ENCODE data around the gene JAKMIP1.
"Not testable (repeated sequence)": the region's sequence is repeated elsewhere in the genome, so short reads cannot be mapped to it uniquely, and the experiment has no call there.

JAKMIP1 gene

DNA sequence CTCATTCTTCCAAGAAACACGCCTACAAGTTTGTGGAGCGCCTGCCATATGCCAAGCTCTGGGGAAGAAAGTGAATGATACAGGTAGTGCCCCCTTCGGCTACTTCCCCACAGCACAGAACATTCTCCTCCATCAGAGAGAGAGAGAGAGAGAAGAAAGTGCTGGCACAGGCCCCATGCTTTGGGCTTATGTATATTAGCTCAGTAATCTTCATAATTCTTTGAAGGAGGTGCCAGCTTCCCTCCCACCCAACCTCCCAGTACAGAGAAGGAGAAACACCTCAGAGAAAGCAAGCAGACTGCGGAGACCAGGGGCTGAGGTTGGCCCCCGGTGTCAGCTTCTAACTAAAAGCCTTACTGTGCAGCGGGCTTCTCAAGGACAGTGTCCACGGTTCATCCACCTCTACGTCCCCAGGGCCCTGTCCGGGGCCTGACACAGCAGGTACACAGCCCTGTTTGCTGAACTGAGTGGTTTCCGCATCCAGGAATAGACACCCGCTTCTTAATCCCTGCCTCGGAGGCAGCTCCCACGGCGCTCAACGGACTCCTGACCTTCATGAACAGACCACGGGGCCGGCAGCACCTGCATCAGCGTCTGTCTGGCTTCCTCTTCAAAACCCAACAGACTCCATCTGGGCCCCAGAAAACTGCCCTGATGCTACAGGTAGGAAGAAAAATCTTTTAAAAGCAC, 50.2 kb downstream of the JAKMIP1 start:
- no peak for DNase-seq (ENCODE audit: extremely low read depth in 1 of 2, low read depth in 1 of 2)

- no peak for DNase-seq (ENCODE audit: extremely low read depth in 1 of 2, low read depth in 1 of 2)
Observed at GRCh38 chr4:6148506-6149205, 51.7 kb downstream of the JAKMIP1 start.

DNA sequence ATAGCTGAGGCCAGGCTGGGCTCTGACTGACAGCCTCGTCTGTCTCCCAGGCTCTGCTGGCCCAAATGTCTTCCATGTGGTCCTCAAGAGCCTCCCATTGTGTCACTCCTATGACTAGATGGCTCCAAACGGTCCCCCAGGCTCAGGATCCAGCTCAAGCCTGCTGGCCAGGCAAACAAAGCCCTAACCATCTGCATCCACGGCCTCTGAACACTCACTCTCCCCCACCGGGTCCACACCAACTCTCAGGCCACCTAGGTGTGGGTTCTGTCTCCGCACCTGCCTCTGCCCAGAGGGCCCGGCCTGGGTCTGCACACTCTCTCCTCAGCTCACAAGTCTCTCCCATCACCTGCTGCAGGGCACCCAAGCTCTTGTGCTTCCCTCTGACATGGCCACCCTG, 52.9 kb downstream of the JAKMIP1 start:
- no peak for DNase-seq (ENCODE audit: extremely low read depth in 1 of 2, low read depth in 1 of 2)

DNA sequence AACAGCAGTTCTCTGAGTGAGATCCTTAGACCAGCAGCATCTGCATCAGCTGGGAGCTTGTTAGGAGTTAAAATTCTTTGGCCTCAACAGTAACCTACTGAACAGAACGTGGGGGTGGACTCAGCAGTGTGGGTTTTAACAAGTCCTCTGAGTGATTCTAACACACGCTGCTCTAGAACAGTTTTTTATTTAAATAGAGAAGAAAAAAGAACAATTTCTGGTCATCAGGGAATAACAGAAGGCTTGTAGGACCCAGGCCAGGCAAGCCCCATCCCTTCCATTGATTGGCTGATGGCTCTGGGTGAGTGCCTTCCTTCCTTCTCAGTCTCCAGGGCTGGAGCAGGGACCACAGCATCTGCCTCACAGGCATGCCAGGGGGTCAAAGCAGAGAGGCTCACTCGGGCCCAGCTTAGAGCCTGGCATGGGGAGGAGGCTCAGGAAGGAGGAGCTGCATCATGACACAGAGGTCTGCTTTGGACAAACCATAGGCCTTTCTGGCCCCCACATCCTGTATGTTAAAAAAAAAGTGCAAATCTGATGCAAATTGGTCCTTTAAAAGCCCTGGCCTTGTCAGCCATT, 56.7 kb downstream of the JAKMIP1 start:
- no peak for DNase-seq (ENCODE audit: extremely low read depth in 1 of 2, low read depth in 1 of 2)

GRCh38 chr4:6142935-6143602, 57.3 kb downstream of the JAKMIP1 start:
- no peak for DNase-seq (ENCODE audit: extremely low read depth in 1 of 2, low read depth in 1 of 2)

- no peak for DNase-seq (ENCODE audit: extremely low read depth in 1 of 2, low read depth in 1 of 2)
Observed at GRCh38 chr4:6142511-6142910, 57.8 kb downstream of the JAKMIP1 start.

DNA sequence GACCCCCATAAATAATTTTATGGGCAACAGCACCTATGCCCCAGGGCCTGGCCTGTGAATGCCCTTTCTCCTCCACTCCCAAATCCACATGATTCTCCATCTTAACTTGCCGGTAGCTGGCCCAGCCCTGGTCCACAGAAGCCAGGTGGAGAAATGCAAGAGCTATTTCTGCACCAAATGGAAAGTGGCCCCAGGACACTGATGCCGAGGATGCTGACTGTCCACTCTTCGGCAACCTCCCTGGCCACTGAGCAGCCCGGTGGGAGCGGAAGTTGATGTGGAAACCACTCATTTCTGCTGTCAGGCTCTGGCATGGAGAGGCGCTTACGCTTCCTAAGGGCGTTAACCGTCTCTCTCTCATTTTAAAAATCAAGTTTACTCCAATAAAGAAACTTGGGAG, 58.8 kb downstream of the JAKMIP1 start:
- no peak for DNase-seq (ENCODE audit: extremely low read depth in 1 of 2, low read depth in 1 of 2)

DNA sequence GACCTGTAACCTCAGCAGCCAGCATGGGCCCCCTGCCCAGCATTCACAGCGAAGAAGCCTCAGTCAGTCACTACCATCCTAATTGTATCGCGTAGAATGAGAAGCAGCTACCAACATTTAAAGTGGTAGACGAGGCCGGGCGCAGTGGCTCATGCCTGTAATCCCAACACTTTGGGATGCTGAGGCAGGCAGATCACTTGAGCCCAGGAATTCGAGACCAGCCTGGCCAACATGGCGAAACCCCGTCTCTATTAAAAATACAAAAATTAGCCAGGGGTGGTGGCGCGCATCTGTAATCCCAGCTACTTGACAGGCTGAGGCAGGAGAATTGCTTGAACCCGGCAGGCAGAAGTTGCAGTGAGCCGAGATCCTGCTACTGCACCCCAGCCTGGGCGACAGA, 59.3 kb downstream of the JAKMIP1 start:
- DNase-seq (ENCODE audit: extremely low read depth in 1 of 2, low read depth in 1 of 2): not testable (repeated sequence)

DNA sequence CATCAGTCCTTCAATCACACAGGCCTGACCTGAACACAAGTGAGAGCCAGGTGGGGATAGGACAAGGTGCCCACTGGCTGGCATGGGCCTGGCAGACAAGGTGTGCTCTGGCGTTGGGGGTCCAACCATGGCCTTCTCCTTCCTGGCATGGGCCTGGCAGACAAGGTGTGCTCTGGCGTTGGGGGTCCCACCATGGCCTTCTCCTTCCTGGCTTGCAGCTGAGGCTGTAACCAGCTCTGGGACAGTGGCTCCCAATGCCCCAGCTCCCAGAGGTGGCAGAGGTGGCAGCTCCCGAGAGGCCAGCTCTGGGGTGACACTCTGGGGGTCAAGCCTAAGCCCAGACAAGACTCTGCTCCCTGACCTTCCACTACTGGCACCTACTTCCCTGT, 62.6 kb downstream of the JAKMIP1 start:
- DNase-seq (ENCODE audit: extremely low read depth in 1 of 2, low read depth in 1 of 2): no peak

DNA sequence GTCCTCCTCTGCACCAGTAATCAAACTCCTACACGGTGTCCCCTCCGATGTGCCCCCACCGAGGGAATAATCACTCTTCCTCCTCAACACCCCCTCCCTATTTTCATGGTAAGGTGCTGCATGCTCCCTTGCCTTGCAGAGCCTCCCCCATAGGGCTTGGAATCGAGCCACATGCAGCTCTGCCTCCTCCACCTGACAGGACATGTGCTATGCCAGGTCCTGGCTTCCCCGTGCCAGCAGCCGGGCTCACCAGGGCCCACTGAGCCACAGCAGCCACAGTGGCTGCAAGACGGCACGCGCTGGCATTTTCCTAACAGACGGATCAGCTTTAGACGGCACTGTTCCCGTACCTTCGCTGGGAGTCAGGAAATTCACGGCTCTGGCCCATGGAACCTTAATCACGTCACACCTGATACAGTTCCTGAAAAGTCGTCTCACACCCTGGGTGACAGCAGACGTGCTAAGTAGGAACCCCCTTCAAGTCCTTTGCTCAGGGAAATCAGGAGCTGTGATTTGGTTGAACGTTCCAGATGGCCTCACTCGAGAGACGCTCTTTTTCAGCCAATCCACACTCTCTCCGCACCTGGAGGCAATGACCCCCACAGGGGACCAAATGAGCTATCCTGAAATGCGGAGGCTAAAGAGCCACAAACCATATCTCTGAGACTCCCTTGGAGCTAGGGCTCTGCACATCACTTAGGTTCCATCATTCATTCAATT, 63.2 kb downstream of the JAKMIP1 start:
- no peak for DNase-seq (ENCODE audit: extremely low read depth in 1 of 2, low read depth in 1 of 2)

DNA sequence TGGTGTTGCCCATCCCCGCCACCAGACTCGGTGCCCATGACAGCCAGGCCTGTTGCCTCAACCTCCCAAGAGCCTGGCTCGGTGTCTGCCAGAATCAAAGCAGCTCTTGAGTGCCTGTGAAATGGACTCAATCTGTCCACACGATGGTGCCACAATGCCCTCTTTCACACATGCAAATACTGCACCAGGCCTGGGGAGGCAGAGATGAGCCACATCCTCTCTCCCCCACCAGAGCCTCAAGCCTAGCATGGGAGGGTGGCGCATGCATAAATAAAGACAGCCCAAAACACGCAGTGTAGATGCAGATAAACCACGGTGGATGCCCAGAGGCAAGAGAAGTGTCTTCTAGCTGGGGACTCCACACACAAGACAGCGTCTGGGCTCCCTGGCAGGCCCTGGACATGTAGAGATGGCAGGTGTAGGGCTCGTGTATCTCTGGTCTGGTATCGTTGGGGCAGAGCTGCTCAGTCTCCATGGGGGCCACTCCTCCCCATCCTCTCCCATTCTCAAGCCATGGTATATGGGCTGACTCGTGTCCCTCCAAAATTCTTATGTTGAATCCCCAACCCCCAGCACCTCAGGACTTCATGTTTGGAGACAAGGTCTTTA, 65.6 kb downstream of the JAKMIP1 start:
- DNase-seq (ENCODE audit: extremely low read depth in 1 of 2, low read depth in 1 of 2): peak; percentile 5 to 10

DNA sequence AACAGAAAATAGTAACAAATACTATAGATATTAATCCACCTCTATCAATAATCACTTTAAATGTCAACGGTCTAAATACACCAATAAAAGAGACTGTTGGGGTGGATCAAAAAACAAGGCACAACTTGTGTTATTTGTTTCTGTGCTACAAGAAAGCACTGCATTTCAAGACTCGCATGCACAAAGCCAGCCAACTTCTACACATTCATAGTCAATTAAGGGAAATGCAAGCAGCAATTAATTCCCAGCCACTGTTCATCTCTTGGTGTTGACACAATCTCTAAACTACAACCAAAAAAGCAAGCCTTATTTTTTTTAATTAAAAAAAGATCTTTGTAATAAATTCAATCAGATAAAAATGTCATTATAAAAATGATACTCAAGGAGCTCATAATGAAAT, 67.6 kb downstream of the JAKMIP1 start:
- DNase-seq (ENCODE audit: extremely low read depth in 1 of 2, low read depth in 1 of 2): no peak

- no peak for DNase-seq (ENCODE audit: extremely low read depth in 1 of 2, low read depth in 1 of 2)
Observed at GRCh38 chr4:6128221-6128850, 72.0 kb downstream of the JAKMIP1 start.

DNA sequence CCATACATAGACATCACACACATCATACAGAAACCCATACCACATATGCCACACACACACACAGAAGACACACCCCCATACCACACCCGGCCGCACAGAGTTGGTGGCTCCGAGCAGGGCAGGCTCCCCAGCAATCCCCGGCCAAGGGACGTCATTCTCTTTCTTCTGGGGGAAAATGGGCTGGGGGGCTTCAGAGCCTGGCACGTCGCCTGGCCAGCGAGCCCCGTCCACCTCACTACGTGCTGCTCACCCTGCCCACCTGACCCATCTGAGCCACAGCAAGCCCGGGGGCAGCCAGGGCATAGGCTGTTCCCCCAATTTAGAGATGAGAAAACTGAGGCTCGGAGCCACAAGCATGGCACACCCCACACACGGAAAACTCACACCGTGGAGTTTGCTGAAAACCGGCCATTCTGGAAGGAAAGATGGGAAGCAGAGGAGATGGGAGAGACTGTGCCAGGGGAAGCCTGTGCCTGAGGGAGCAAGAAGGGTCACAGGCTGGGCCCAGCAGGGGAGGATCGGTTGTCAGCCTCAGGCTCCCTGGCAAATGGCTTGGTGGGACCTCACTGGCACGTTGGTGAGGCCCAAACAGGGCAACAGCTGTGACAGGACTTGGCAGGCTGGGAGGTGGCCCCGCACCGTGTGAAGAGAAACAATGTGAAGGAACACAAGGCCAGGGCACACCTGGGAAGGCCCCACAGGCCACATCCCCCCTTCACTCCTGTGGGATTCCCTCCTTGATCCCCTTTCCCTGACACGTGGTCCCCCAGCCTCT, 73.2 kb downstream of the JAKMIP1 start:
- no peak for DNase-seq (ENCODE audit: extremely low read depth in 1 of 2, low read depth in 1 of 2)

- no peak for DNase-seq (ENCODE audit: extremely low read depth in 1 of 2, low read depth in 1 of 2)
Observed at GRCh38 chr4:6125103-6125651, 75.2 kb downstream of the JAKMIP1 start.

GRCh38 chr4:6124386-6125102, 75.8 kb downstream of the JAKMIP1 start:
- DNase-seq (ENCODE audit: extremely low read depth in 1 of 2, low read depth in 1 of 2): no peak

GRCh38 chr4:6123976-6124375, 76.4 kb downstream of the JAKMIP1 start:
- DNase-seq (ENCODE audit: extremely low read depth in 1 of 2, low read depth in 1 of 2): no peak

GRCh38 chr4:6123541-6123940, 76.8 kb downstream of the JAKMIP1 start:
- no peak for DNase-seq (ENCODE audit: extremely low read depth in 1 of 2, low read depth in 1 of 2)

GRCh38 chr4:6123116-6123515, 77.2 kb downstream of the JAKMIP1 start:
- DNase-seq (ENCODE audit: extremely low read depth in 1 of 2, low read depth in 1 of 2): no peak
